H1 (cell line): ENCODE data around the gene ZNF674. TPM values are rescaled to one million over a fixed set of nuclear protein-coding genes. Genes with fewer than 3 reads are reported as not detected.

Experiments used
- CTCF ChIA-PET: fragments of 300-600 bp; sonication (Branson Sonifier 250); formaldehyde crosslinking; loops from one replicate; lab custom pipeline; 2021; ENCODE audit not compliant: partially characterized antibody; lab: Charles Lee
- POLR2A ChIA-PET: fragments of 300-600 bp; sonication (Branson Sonifier 250); formaldehyde crosslinking; loops from one replicate; lab custom pipeline; 2021; ENCODE audit warnings: inconsistent platforms; ENCODE audit not compliant: partially characterized antibody; lab: Charles Lee
- DNase-seq, 2 experiments: peaks; one replicate each; pipeline versions ENCODE4 v3.0.0 to v3.0.0-alpha.2; 2010 to 2022; ENCODE audit warnings: low spot score in 2 of 2, low read depth in 1 of 2, mixed read lengths in 1 of 2
- FAIRE-seq: peaks from 2 replicates; lab custom pipeline; 2011; peaks lifted over from hg19 to GRCh38; lab: Jason Lieb, UNC
- H2AFZ ChIP-seq: 2 replicates; pipeline ENCODE4 v1.8.1; 2012; ENCODE audit warnings: low read length, inconsistent platforms
- H2AK5ac ChIP-seq: 2 replicates; pipeline ENCODE4 v1.6.1; 2013; ENCODE audit warnings: low read depth, low read length
- H2BK120ac ChIP-seq: replicated peaks from 2 replicates; pipeline ENCODE3; 2013; ENCODE audit warnings: low read depth, low read length, inconsistent platforms
- H2BK12ac ChIP-seq: 2 replicates; pipeline ENCODE4 v1.6.1; 2013; ENCODE audit warnings: low read depth, low read length
- H2BK15ac ChIP-seq: 2 replicates; pipeline ENCODE4 v1.6.1; 2013; ENCODE audit warnings: low read length
- H2BK20ac ChIP-seq: 2 replicates; pipeline ENCODE4 v1.6.1; 2013; ENCODE audit warnings: low read length
- H2BK5ac ChIP-seq: 2 replicates; pipeline ENCODE4 v1.6.1; 2013; ENCODE audit warnings: low read depth, low read length
- H3K14ac ChIP-seq: 2 replicates; pipeline ENCODE4 v1.6.1; 2013; ENCODE audit warnings: inconsistent platforms; ENCODE audit not compliant: insufficient read length
- H3K18ac ChIP-seq: 2 replicates; pipeline ENCODE4 v1.6.1; 2013; ENCODE audit warnings: low read length; ENCODE audit errors: extremely low read depth
- H3K23ac ChIP-seq: 2 replicates; pipeline ENCODE4 v1.6.1; 2013; ENCODE audit warnings: inconsistent platforms; ENCODE audit not compliant: insufficient read length
- H3K23me2 ChIP-seq: 2 replicates; pipeline ENCODE4 v1.6.1; 2013; ENCODE audit warnings: low read depth, low read length
- H3K27ac ChIP-seq: 2 replicates; pipeline ENCODE4 v1.6.1; 2011; ENCODE audit warnings: low read depth, low read length, inconsistent platforms
- H3K27me3 ChIP-seq, 4 experiments: replicated peaks in 1 of 4; 1 replicate in 1 of 4; 2 replicates in 3 of 4; pipeline versions ENCODE4 v1.6.1 to v1.8.1; 2011 to 2013; ENCODE audit warnings: low read length in 3 of 4, mild to moderate bottlenecking in 3 of 4, inconsistent platforms in 2 of 4, mixed read lengths in 2 of 4, moderate library complexity in 1 of 4; ENCODE audit not compliant: control insufficient read depth in 3 of 4, insufficient read depth in 3 of 4; ENCODE audit errors: extremely low read depth in 1 of 4
- H3K36me3 ChIP-seq, 4 experiments: 2 replicates each; pipeline versions ENCODE4 v1.6.1 to v1.8.1; 2011 to 2013; ENCODE audit warnings: mild to moderate bottlenecking in 4 of 4, low read length in 3 of 4, moderate library complexity in 2 of 4, control low read depth in 1 of 4, inconsistent platforms in 1 of 4; ENCODE audit not compliant: insufficient read depth in 4 of 4, control insufficient read depth in 2 of 4
- H3K4ac ChIP-seq: replicated peaks from 2 replicates; pipeline ENCODE3; 2013; ENCODE audit warnings: low read length, low read depth, mixed read lengths, inconsistent platforms; ENCODE audit not compliant: insufficient read length
- H3K4me1 ChIP-seq, 4 experiments: replicated peaks in 1 of 4; 1 replicate in 1 of 4; 2 replicates in 3 of 4; pipeline versions ENCODE4 v1.6.1 to v1.8.1; 2011 to 2013; ENCODE audit warnings: low read length in 3 of 4, inconsistent platforms in 2 of 4, mixed read lengths in 1 of 4; ENCODE audit not compliant: insufficient read depth in 4 of 4, control insufficient read depth in 3 of 4
- H3K4me2 ChIP-seq, 2 experiments: 2 replicates each; pipeline versions ENCODE4 v1.6.1 to v1.8.1; 2011 to 2013; ENCODE audit warnings: low read depth in 2 of 2, low read length in 2 of 2, control low read depth in 1 of 2, inconsistent platforms in 1 of 2, mild to moderate bottlenecking in 1 of 2; ENCODE audit not compliant: insufficient read depth in 1 of 2
- H3K4me3 ChIP-seq, 4 experiments: fragments of 200-600, 300-600 bp in 1 of 4; sonication (generic), shearing (Covaris generic), sonication (Bioruptor Twin) in 1 of 4; 2 replicates each; pipeline versions ENCODE4 v1.5.1 to v1.8.1; 2011 to 2016; ENCODE audit warnings: low read length in 4 of 4, low read depth in 3 of 4, control low read depth in 2 of 4, inconsistent platforms in 2 of 4, mild to moderate bottlenecking in 2 of 4, mixed read lengths in 1 of 4, moderate library complexity in 1 of 4; ENCODE audit not compliant: insufficient read depth in 2 of 4; ENCODE audit errors: extremely low read depth in 1 of 4
- H3K56ac ChIP-seq: replicated peaks from 2 replicates; pipeline ENCODE3; 2013; ENCODE audit warnings: low read depth, mild to moderate bottlenecking, mixed read lengths, low read length, inconsistent platforms; ENCODE audit not compliant: insufficient read length
- H3K79me1 ChIP-seq: 2 replicates; pipeline ENCODE4 v1.6.1; 2013; ENCODE audit warnings: low read depth, low read length, control low read depth
- H3K79me2 ChIP-seq, 2 experiments: 2 replicates each; pipeline versions ENCODE4 v1.6.1 to v1.8.1; 2012 to 2013; ENCODE audit warnings: low read length in 2 of 2, mild to moderate bottlenecking in 2 of 2, inconsistent platforms in 1 of 2; ENCODE audit not compliant: insufficient read depth in 2 of 2, control insufficient read depth in 1 of 2
- H3K9ac ChIP-seq, 4 experiments: replicated peaks in 1 of 4; 1 replicate in 1 of 4; 2 replicates in 3 of 4; pipeline versions ENCODE4 v1.6.1 to v1.8.1; 2011 to 2013; ENCODE audit warnings: low read depth in 3 of 4, low read length in 3 of 4, control low read depth in 2 of 4, mild to moderate bottlenecking in 2 of 4, moderate library complexity in 2 of 4, inconsistent platforms in 1 of 4; ENCODE audit errors: extremely low read depth in 1 of 4
- H3K9me3 ChIP-seq, 2 experiments: 2 replicates each; pipeline versions ENCODE4 v1.6.1 to v1.8.1; 2012 to 2013; ENCODE audit warnings: mild to moderate bottlenecking in 2 of 2, moderate library complexity in 2 of 2, control low read depth in 1 of 2, inconsistent platforms in 1 of 2, low read depth in 1 of 2, low read length in 1 of 2, mixed read lengths in 1 of 2; ENCODE audit not compliant: insufficient read depth in 2 of 2
- H4K20me1 ChIP-seq, 2 experiments: replicated peaks in 1 of 2; 2 replicates each; pipeline versions ENCODE3 to v1.8.1; 2011 to 2013; ENCODE audit warnings: inconsistent platforms in 2 of 2, low read length in 2 of 2, mild to moderate bottlenecking in 1 of 2; ENCODE audit not compliant: insufficient read depth in 2 of 2, control insufficient read depth in 1 of 2
- H4K5ac ChIP-seq: 2 replicates; pipeline ENCODE4 v1.6.1; 2013; ENCODE audit warnings: low read length, low read depth, mixed read lengths, inconsistent platforms; ENCODE audit not compliant: insufficient read length
- H4K8ac ChIP-seq: 2 replicates; pipeline ENCODE4 v1.8.0; 2013; ENCODE audit warnings: mild to moderate bottlenecking, moderate library complexity, low read length, inconsistent platforms; ENCODE audit not compliant: insufficient read depth; ENCODE audit errors: extremely low read depth
- H4K91ac ChIP-seq: replicated peaks from 2 replicates; pipeline ENCODE3; 2013; ENCODE audit warnings: low read length, mixed read lengths, inconsistent platforms; ENCODE audit not compliant: insufficient read length
- BRCA1 ChIP-seq: IDR thresholded peaks from 2 replicates; pipeline ENCODE4 v1.6.1; 2012; ENCODE audit warnings: low read depth, low read length, improper control_type of control experiment
- WGBS, 2 experiments: shearing (Covaris generic) in 1 of 2; methylation state at CpG; one replicate each; pipeline versions ENCODE4 v1.1.6 to v1.1.7; 2013 to 2015; ENCODE audit warnings: low lambda C conversion rate in 2 of 2, mixed read lengths in 2 of 2, inconsistent platforms in 1 of 2, low coverage in 1 of 2, missing lambda C conversion rate in 1 of 2; ENCODE audit not compliant: insufficient replicate concordance in 2 of 2, insufficient coverage in 1 of 2, insufficient read length in 1 of 2; ENCODE audit errors: extremely low coverage in 1 of 2, missing lambda C conversion rate in 1 of 2; 5-methylcytosine and 5-hydroxymethylcytosine counted together
- polyA plus RNA-seq, 7 experiments: library from polyadenylated mRNA; depleted of rRNA in 3 of 7; stranded (reverse) in 5 of 7; unstranded in 2 of 7; fragments of >200 nt in 5 of 7; fragments of 200-250 nt in 2 of 7; gene quantifications; 1 replicate in 5 of 7; 2 replicates in 1 of 7; 4 replicates in 1 of 7; pipeline versions ENCODE4 v1.2.1 to v1.2.3, GENCODE V29; 2011 to 2013; ENCODE audit warnings: missing spikeins in 2 of 7, mixed read lengths in 2 of 7
- total RNA-seq: library from RNA; stranded (reverse); fragmentation: NEBNext Ultra II Directional; extraction: Animal tissue kit (Norgen Biotek cat#: 25700); gene quantifications from 2 replicates; pipeline ENCODE4 v1.2.1, GENCODE V29; 2021

ZNF674 gene
- total and polyA plus RNA-seq, 2 of the 8 experiments (the other 6 are each of a cell fraction or from before 2014, with no cell fraction given), result 2.0 to 7.4 TPM

DNA sequence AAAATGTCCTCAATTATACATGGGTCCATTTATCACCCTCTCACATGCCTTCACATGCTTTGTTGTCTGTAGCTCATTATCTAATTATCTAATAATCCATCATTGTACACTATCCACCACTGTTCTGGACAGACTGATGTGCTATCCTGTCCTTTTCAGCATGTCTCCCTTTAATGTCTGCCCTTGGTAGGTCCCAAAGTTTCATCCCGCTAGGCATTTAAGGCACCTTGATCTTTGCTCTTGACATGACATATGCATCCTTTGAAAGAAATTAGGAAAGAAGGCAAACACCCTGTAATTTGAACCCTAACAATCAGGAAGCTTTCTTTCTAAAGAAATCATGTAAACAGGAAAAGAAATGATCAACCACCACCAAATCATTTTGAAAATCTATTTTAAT is 34.0 kb upstream of the ZNF674 start:
- Histone ChIP-seq H3K18ac (no peak overlapping the region), H3K27ac (no peak overlapping the region), H4K20me1 (peaks cover 0 to 8% of the 10 kb centered on the region in 2 experiments), H2BK5ac (no peak overlapping the region), H2BK12ac (no peak overlapping the region), H2AK5ac (no peak overlapping the region), H3K79me2 (peaks cover 0 to 64% of the 10 kb centered on the region in 2 experiments; a peak in 2 of 4 replicates), H2BK20ac (no peak overlapping the region), H3K56ac (no peak overlapping the region), H3K23ac (no peak overlapping the region), H3K27me3 (no peaks in the 10 kb centered on the region; a peak in 1 of 7 replicates), H2BK120ac (no peak overlapping the region), H4K5ac (no peak overlapping the region), H4K91ac (no peak overlapping the region), H3K4me2 (no peak overlapping the region), H3K4me3 (no peak overlapping the region), H2BK15ac (no peak overlapping the region), H3K79me1 (no peaks in the 10 kb centered on the region), H4K8ac (no peak overlapping the region), H2AFZ (no peak overlapping the region), H3K36me3 (no peaks in the 10 kb centered on the region; a peak in 1 of 8 replicates), H3K4me1 (peaks cover 0 to 19% (median 3%) of the 10 kb centered on the region in 4 experiments; a peak in 3 of 7 replicates), H3K23me2 (peaks cover 6% of the 10 kb centered on the region), H3K4ac (no peak overlapping the region), H3K9me3 (no peaks in the 10 kb centered on the region), H3K14ac (no peak overlapping the region), H3K9ac (no peak overlapping the region)
- WGBS, 2 experiments, result 100% methylated on average over 1 of the region's 1 CpG; no CpG with 5 or more reads in 1 of the 2 experiments
- FAIRE-seq (no peak), DNase-seq (no peak)
- CTCF ChIA-PET, result interaction anchor here (1.5 kb wide), 1 partner anchor 14 kb away, joined by 3 read pairs; no protein-coding TSS in a partner anchor
- POLR2A ChIA-PET, result interaction anchor here (1.1 to 1.6 kb wide), 2 partner anchors 120 to 125 kb away, joined by 3 read pairs; no protein-coding TSS in a partner anchor
- TF ChIP-seq BRCA1, result no peak
